ENCODE results near the gene GCGR.

Gene GCGR

GRCh38 chr17:81811705-81812570 is 8.0 kb downstream of the GCGR start:
- no peak for DNase-seq (ENCODE audit: low spot score)

GRCh38 chr17:81812571-81813370 is 8.8 kb downstream of the GCGR start:
- DNase-seq (ENCODE audit: low spot score): no peak

DNA sequence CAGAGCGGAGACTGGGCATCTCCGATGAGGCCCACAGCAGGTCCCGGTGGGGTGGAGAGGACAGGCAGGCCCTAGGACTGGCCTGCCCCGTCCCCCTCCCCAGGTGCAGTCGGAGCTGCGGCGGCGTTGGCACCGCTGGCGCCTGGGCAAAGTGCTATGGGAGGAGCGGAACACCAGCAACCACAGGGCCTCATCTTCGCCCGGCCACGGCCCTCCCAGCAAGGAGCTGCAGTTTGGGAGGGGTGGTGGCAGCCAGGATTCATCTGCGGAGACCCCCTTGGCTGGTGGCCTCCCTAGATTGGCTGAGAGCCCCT is 9.4 kb downstream of the GCGR start:
- no peak for DNase-seq (ENCODE audit: low spot score)

GRCh38 chr17:81813861-81814683 is 10.1 kb downstream of the GCGR start:
- DNase-seq (ENCODE audit: low spot score): no peak

GRCh38 chr17:81814748-81815645 is 11.0 kb downstream of the GCGR start:
- no peak for DNase-seq (ENCODE audit: low spot score)

DNA sequence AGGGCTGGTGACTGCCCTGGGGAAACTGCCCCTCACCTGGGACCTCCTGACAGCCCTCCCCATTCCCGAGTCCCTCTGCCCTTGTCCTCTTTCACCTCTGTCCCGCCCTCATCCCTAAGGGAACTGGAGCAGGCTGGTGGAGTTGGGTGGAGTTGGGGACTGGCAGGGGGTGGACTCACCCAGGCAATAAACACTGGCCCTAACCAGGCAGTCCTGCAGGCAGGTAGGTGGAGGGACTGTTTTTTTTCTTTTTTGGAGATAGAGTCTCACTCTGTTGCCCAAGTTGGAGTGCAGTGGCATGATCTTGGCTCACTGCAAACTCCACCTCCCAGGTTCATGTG is 11.7 kb downstream of the GCGR start:
- no peak for DNase-seq (ENCODE audit: low spot score)

GRCh38 chr17:81817758-81818147 is 13.8 kb downstream of the GCGR start:
- DNase-seq (ENCODE audit: low spot score): no peak

- DNase-seq (ENCODE audit: low spot score): no peak
Observed at GRCh38 chr17:81819708-81820107, 15.8 kb downstream of the GCGR start.

- DNase-seq (ENCODE audit: low spot score): no peak
Observed at GRCh38 chr17:81821147-81821546, 17.2 kb downstream of the GCGR start.

DNA sequence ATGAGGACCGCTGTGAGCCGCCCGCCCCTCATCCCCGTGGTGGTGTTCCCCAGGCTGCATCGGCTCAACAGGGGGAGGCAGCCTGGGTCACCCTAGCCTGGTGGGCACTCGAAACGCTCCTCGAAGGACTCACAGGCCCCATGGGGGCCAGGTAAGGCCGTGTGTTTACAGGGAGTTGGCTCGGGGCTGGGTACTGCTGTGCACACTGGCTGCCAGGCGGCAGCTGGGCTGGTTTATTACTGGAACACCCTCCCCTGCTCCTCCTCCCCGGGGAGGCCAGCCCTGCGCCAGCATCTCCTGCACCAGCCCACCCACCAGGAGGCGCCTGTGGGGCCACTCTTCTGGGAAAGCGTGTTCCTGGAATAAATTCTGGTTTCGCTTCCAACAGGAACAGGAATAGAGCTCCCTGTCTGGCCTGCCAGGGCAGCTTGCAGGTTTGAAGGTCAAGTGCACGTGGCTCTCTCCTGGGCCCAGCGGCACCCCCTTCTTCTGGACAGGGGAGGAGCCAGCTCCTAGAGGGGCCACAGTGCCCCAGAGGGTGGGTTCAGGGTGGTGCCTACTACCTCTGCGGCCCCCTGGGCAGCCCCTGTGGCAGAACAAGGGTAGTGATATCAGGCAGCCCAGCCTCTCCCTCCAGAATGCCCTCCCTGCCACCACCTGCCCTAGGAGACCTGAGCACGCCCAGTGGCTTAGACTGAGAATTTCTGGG is 17.8 kb downstream of the GCGR start:
- peak; percentile 26 for DNase-seq (ENCODE audit: low spot score)

- no peak for DNase-seq (ENCODE audit: low spot score)
Observed at GRCh38 chr17:81822312-81822637, 18.3 kb downstream of the GCGR start.

- no peak for DNase-seq (ENCODE audit: low spot score)
Observed at GRCh38 chr17:81822996-81823819, 19.3 kb downstream of the GCGR start.

- no peak for DNase-seq (ENCODE audit: low spot score)
Observed at GRCh38 chr17:81823820-81824550, 20.0 kb downstream of the GCGR start.

DNA sequence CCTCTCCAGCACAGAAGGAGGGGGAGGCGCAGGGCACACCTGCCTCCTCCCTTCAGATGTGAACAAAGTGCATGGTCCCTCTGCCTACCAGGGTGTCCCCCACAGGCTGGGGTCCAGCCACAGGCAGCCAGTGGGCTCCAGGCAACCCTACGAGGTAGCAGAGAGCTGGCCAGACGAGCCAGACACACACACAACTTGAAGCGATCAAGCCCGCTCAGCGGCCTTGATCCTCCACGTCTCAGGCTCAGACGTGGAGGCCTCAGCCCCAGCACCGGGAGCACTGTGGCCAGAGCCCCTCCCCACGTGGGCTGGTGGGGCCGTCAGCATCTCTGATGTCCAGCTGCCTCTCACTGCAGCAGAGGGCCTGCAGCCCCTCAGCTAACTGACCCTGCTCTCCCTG is 20.6 kb downstream of the GCGR start:
- DNase-seq (ENCODE audit: low spot score): no peak

DNA sequence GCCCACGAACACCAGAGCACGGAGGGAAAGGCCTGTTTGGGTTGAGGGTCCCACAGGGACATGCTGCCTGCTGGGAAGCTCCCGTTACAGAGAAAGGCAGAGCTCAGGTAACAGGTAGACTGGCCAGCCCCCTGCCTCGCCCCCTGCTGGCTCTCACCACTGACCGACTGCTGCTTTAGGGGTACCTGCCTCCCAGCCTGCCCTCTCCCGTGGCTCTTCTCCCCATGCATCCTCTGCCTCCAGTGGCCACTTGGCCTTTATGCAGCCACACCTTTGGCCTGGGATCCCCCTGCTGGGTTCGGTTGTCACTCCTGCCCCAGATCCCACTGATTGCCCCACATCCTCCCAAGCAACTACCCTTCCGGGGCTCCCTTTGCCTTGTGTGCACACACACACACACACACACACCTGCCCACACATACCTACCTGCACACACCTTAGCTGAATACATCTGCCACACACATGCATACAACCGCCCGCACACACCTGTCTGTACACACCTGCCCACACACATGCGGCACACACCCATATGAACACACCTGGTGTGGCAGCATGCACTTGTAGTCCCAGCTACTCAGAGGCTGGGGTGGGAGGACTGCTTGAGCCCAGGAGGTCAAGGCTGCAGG is 22.0 kb downstream of the GCGR start:
- no peak for DNase-seq (ENCODE audit: low spot score)

GRCh38 chr17:81828656-81829055 is 24.7 kb downstream of the GCGR start:
- DNase-seq (ENCODE audit: low spot score): no peak

DNA sequence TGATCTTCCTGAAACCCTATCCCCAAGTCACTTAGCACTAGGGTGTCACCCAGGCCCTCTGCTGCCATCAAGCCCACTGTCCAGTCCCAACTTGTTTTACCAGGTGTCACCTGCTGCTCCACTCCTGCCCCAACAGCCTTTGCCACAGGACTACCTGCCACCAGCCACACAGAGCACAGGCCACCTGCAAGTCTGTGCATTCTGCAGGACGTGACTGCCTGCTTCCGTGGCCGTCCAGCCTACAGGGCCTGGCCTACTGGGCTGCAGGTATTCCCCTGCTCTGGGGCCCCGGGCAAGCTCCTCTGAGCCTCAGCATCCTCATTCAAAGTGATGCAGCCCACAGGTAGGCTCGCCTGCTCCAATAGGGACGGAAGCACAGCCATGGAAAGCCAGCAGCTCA is 25.9 kb downstream of the GCGR start:
- DNase-seq (ENCODE audit: low spot score): no peak

DNA sequence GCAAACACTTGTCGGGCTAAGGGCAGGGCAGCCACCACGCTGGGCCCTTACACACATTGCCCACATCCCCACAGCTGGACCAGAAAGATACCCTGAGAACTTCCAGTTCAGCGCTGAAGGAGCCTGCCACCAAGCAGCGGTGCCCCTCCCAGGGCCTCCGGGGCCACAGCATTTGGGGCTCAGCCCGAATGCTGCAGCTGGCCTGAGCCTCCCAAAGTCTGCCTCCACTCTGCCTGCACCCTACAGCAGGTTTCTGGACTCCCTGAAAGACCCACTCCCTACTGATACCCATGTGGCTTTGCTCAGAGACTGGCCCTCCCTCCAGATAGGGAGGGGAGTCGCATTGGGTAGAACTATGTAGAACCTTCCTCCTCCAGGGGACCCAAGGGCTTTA is 27.6 kb downstream of the GCGR start:
- no peak for DNase-seq (ENCODE audit: low spot score)

DNA sequence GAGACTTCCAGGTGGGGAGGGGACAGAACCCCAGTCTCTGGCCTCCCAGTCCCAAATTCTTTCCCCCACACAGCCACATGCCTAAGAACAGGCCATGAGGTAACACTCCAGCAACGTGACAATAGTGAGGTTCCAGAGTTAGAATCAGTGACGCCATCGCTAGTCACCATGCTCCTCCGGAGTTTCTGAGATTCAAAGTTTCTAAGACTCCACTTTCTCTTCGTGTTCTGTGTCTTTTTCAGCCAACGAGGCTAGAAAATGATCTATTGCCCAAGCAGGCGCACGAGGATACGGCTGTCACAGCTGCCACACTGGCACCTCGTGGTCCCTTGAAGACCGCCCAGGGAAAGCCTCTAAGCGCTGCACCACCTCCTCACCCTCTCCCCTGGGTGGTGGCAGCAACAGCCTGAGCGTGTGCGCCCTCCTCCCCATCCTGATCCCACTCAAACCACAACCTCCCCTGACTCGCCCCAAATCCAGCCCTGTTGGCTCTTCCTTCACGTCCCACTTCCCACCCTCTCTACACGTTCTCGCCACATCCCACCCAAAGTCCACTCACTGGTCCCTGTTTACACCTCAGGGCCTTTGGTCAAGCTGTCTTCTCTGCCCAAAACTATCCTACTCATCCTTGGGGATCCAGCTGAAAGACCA is 28.1 kb downstream of the GCGR start:
- peak; percentile 89 for DNase-seq (ENCODE audit: low spot score)
